Stimulated activated CD8-positive, alpha-beta memory T cell treated with anti-CD3 and anti-CD28 coated beads, Interleukin-12 subunit alpha, Interleukin-12 subunit beta, amount 100 ng/mL, for 24 hours (primary cell): ENCODE results near the gene PLA2G6.

ENCODE experiments used
- DNase-seq: peaks from one replicate; pipeline ENCODE4 v3.0.0-alpha.2; 2020; ENCODE audit errors: extremely low read depth

PLA2G6 gene

DNA sequence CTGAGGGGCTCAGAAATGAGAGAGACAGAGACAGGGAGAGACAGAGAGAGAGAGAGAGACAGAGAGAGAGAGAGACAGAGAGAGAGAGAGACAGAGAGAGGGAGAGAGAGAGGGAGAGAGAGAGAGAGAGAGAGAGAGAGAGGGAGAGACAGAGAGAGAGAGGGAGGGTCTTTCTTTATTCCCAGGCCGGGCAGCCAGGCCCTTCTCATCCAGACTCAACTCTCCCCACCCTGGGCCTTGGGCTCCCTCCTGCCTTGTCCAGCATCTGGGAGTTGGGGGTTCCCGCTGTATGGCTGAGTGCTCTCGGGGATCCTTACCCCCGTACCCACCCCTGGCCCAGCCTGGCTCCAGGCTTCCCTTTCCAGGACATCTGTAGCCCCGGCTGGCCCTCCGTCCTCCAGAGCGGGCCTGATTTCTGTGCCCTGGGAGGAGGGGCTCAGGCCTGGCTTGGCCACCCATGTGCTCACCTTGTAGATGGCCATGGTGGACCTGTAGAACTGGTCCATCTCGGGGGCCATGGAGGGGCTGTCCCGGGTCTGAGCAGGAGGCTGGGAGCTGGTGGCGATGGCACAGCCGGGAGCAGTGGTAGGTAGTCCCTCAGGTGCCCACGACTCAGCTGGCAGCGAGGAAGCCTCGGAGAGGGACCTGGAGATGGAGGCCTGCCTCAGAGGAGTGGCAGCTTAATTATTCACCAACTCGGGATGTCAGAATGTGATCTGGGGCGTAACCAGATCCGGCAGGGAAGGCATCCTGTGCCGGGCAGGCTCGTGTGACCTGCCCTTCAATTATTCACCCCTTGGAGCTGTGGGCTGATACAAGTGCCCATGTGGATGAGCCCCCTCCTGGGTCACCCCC is 71.4 kb downstream of the PLA2G6 start, which contains the start of gene BAIAP2L2:
Gene BAIAP2L2, minus strand, starts transcription at position 677 of the 855 bp plus-strand sequence. Its CDS starts 159 bp downstream, at position 518.
- no peak for DNase-seq

DNA sequence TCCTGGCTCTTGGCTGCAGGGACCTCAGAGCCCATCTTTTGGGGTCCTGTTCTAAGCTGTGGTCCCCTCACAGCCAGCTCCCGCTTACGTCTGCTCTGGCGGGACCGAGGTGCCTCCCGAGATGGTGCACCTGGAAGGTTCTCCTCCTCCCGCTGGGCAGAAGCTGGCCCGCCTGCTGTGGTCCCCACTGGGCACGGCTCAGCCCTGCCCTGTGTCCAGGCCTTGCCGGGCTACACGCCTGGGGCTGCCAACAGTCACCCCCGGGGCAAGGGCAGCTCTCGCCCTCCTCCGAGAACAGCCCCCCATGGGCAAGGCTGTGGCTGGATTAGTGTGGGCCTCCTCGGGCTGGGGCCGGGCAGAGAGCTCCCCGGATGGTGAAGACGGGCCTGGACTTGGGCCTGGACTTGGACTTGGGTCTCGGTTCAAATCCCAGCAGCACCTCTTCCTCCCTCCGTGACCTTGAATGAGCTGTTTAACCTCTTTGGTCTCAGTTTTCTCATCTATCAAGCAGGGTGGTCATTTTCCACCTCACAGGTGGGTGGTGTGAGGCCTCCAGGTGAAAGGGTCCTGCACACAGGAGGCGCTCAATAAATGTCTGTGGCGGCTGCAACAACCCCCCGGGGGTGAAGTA is 72.1 kb downstream of the PLA2G6 start:
- no peak for DNase-seq

DNA sequence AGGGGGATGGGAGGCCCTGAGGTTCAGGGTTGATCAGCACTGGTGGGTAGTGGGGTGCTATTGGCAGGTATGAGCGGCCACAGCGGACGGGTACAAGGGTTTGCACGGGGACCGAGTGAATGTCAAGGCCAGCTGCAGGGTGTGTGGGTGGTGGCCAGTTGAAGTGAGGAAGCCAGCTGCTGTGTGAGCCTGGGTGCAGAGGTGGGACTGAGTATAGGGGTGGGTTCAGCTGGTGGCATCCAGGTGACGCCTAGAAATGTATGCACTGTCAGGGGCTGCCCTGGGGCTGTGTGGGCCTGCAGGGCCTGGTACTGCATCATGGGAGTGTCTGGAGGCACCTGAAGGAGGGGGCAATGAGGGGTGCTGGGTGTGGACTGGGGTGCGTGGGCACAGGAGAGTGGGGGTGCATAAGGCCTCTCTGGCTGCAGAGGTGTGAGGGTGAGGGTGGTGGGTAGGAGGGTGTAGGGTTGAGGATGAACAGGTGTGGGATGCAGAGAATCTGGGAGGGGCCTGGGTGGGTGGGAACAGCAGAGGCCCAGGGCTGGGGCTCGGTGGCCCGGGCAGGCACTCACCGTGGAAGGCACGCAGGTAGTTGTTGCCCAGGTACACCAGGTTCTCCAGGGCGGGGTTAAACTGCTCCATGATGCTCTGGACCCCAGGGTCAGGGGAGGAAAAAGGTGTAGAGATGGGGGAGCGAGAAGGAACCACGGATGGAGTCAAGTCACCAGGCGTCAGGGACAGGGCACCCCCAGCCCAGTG is 72.9 kb downstream of the PLA2G6 start:
- no peak for DNase-seq

DNA sequence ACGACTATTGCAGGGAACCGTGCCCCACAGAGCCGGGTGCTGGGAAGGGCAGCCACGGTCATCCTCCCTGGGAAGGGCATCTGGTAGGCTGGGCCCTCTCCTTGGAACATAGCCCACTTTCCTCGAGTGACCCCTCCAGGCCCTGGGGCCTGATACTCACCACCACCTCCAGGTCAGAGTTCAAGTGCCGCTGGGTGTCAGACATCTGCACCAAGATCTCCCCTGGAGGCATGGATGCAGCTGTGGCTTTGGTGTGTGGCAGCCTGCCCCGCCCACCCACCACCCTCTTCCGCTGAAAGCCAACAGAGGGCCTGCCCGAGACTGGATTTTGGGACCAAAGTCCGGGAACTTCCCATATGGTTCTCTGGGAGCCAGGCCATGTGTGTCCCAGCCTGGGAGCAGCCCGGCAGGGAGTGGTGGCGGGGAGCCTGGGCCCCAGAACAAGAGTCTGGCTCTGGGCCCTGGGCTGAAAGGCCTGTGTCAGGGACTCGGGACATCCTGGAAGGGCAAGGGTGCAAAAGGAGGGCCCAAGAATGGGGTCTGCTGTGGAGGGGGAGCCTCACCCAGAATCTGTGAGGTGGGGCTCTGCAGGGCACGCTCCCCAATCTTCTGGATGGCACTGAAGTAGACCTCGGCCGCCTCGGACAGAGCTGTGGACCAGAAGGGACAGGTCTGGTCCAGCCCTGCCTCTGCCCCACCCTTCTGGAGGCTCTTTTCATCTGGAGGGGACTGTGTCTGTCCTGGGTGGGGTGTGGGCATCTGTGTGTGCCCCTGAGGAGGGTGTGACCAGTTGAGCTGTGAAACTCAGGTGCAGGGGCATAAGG is 73.7 kb downstream of the PLA2G6 start:
- DNase-seq: no peak

DNA sequence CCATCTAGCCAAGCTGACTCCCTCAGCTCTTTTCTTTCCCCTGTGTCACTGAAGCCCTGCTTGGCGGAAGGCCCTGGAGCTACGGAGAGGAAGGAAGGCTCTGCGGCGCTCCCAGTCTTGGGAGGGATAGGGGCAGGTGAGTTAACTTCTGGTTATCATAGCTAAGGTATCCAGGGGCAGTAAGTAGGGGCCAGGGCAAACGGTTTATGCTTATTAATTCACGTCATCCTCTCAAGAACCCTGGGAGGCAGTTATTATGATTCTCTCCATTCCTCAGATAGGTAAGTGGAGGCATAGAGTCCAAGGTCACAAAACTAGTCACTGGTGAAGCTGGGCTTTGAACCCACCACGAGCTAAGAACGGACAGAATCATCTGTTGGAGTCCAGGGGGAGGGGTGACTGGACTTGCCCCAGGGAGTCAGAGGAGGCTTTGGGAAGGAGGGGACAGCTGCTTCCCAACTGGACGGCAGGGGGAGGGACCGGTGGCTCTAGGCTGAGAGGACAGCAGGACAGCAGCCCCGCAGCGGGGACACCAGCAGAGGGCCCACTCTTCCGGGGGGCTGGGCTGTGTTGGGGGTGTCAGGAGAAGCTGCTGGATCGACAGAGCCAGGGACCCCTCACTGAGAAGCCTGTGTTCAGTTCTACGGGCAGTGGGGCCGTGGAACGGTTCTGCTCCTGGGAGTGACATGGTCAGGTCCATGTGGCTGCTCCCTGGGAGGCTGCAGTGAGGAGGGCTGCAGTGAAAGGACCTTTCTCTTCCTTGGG is 74.6 kb downstream of the PLA2G6 start:
- no peak for DNase-seq

DNA sequence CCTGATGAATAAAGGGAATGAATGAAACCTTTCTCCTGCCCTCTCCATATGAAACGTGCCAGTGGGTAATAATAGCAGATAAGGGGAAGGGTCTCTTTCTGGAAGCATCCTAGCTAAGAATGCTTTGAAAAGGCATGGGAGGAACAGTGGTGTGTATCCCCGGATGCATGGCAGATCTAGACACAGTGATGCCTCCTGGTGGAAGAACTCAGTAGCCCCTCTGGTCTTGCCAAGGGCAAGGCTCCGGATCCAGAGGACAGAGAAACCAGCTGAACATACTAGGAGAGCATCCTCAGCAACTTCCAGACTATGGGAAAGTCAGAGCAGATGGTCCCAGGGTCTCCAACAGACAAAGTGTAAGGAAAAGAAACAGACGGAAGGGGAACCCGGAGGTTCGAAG is 77.5 kb downstream of the PLA2G6 start:
- no peak for DNase-seq

DNA sequence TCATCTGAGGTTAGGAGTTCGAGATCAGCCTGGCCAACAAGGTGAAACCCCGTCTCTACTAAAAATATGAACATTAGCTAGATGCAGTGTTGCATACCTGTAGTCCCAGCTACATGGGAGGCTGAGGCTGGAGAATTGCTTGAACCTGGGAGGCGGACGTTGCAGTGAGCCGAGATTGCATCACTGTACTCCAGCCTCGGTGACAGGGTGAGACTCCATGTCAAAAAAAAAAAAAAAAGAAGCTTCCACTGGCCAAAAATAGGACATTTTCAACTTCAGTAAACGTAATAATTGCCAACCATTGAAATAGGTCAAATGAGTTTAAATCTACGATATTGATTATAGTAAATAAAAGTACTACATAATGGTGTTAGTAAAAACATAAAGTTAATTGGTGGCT is 78.0 kb downstream of the PLA2G6 start:
- no peak for DNase-seq

DNA sequence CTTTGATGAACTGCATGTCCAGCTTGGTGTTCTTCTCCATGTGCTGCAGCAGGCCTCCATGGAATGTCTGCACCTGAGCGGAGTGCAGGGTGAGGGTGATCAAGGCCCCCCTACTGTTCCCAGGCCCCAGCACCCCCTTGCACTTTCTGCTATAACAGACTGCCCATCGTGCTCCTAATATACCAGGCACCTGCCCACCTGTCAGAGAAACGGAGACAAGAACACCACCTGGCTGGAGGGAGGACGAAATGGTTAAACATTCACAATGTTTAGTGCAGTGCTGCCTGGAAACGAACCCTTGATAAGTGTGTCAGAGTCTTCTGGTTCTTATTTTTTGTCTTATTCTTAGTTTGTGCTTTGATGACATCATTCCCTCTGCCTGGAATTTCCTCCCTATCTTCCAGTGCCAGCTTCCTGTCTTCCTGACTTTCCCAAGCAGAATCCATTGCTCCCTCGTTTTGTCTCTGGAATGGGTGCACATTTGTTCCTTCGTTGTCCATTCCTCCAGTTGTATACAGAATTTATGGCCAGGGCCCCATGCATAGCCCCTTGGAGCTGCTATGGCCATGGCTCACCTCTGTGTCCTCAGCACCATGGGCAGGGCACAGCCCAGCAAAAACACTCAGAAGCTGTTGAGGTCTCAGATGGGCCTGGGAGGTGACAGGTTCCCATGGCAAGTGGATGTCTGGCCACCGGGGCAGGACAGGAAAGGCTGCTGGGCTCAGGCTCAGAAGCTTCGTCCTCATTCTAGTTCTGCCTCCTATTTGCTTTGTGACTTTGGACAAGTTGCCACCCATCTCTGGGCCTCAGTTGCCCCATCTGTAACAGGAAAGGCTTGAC is 83.0 kb downstream of the PLA2G6 start:
- no peak for DNase-seq

DNA sequence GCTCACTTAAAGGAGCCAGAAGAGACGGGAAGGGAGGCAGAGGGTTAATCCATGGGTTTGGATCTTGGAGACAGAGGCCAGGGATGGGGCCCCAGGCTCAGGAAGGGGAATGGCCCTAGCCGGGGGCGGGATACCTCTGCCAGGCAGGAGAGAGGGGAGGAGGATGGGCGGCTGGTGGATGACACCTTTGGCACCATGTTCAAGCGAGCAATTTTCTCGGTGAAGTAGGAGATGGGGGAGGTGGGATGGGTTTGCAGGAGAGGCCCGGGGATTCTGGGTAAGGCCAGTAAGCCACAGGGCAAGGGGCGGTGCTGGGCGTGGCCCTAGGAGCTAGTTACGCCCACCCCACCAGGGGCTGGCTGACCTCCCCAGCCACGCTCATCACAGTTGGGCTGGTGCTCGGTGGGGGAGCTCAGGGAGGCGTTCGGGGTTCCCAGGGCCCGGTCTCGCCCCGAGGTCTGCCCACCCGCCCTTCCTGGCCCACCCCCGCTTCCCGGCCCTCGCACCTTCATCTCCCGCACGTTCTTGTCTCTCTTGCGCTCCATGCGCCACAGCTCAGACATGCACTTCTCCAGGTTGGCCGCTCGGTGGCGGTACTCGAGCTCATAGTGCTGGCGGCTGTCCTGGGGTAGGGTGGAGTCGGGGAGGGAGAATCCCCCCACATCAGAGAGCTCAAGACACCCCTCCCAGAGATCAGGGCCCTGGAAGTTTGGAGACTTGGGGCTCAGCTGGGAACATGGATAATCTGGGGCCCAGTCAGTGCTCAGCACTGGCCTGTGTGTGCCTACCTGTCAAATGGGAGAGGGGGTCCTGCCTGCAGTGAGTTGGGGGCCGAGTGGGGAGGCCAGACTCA is 83.8 kb downstream of the PLA2G6 start:
- DNase-seq: no peak

DNA sequence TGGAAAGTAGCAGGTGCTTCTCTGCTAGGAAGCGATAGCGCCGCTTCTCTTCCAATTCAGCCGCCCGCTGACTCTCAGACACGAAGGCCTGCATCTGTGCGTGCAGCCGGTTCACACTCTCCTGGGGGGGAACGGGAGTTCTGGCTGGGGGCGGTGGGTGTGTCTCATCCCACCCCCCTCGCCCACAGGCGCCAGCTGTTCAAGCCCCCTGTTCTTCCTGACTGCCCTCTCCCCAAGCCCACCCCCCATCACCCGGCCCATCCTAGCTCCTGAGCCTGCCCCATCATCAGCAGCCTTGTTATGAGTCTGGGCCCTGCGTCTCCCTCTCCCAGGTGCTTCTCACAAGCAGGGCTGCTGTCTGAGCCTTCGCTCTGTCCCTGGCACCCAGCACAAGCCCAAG is 84.6 kb downstream of the PLA2G6 start:
- no peak for DNase-seq

DNA sequence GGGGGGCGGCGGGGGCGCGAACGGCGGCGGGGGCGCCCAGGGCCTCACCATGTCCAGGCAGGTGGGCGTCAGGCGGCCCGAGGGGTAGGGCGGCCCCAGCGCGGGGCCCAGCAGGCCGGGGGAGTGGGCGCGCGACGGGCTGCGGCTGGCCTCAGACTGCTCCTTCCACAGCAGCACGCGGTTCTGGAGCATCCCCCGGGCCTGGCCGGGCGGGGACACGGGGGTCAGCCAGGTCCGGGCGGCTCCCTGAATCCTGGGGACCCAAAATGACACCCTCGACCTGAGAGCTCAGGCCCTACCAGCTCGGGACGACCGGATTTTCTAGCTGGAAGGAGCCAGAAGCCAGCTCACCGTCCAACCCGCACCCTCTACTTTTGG is 92.2 kb downstream of the PLA2G6 start:
- DNase-seq: no peak

DNA sequence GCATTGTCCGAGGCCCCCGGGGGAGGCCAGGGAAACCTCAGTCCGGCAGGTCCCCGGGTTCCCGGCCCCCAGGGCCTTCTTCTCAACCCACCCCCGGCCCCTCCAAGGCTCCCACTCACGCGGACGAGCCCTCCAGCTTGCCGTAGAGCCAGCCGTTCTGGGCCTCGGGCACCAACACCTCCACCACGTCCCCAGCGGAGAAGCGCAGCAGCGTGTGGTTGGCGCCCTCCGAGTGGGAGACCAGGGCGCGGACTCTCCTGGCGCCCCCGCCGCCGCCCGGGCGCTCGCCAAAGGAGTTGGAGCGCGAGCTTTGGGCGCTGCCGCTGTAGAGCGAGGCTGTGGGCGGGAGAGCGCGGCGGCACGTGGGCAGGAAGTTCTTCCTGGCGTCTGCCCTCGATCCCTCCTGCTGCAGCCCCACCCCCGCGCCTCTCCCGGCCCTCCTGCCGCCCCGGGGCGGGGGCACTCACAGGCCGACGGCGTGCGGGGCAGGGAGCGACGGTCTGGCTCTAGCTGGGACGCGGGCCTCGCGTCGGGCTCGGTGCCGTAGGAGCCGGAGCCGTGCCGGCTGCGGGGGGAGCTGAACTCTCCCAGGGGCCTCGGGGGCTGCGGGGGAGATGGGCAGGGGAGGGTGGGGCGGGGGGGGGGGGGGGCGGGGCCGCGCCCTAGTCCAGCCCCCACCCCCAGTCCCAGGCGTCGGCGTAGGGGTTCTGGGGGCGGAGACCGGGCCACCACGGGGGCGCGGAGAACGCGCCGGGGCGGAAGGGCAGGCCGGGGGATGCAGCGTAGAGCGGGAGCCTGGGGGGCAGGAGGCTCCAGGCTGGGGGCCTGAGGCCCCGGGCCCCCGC is 92.8 kb downstream of the PLA2G6 start:
- no peak for DNase-seq

DNA sequence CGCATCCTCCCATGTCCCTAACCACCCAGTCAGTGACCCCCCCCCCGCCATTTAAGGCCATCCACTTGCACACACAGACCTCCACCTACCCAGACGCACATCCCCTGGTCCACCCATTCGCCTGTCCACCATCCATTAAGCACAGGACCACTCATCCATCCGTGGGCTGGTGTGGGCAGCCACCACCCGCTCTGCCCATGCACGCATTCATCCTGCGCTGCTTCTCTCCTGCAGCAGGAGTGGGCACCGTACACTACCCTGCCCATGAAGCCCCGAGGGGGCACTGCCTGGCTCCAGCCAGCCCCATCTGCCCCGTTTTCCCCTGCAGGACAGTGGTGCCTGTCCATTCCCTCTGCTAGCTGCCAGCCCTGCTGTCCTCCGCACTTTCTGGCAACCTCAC is 93.8 kb downstream of the PLA2G6 start:
- no peak for DNase-seq

DNA sequence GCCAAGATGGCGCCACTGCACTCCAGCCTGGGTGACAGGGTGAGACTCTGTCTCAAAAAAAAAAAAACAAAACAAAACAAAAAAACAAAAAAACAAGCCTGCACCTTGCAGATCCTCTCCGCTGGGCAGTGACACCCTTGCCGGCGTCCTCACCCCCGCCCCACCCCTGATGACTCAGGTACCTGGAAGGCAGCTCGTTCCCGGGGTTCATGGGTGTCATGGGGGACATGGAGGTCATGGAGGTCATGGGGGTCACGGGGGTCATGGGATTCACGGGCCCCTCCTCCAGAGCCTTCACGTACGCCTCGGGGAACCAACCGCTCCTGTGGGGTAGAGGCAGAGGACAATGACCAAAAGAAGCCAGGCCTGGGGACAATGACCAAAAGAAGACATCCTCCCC is 94.7 kb downstream of the PLA2G6 start:
- DNase-seq: no peak

DNA sequence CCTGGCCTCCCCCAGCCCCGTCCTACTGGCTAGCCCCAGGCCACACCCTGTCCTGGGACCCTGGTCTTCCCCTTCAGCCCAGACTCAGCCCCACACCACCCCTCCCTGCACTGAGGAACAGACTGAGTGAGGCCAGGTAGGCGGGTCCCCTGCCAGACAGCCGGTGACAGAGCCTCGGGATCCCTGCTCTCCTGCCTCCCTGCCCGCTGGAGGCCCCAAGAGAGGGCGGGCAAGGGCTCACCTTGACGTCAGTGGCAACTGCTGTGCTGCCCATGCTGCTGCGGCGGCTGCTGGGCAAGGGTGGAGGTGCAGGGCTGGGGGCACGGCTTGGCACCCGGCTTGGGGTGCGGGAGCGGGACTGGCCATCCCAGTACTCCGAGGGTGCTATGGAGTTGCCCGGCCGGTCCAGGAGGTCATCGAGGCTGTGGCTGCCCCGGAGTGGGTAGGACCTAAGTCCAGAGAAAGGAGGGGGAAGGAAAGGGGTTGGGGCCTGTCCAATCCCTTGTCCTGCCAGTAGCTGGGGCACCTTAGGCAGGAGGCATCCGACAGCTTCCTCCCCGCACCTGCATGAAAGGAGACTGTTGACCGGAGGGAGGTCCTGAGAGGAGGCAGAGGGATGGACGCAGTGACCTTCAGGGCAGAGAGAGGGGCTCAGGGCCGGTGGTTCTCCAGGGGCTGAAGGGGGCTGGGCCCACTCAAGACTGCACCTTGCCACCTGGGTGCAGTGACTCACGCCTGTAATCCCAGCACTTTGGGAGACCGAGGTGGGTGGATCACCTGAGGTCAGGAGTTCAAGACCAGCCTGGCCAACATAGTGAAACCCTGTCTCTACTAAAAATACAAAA is 95.4 kb downstream of the PLA2G6 start:
- DNase-seq: no peak

DNA sequence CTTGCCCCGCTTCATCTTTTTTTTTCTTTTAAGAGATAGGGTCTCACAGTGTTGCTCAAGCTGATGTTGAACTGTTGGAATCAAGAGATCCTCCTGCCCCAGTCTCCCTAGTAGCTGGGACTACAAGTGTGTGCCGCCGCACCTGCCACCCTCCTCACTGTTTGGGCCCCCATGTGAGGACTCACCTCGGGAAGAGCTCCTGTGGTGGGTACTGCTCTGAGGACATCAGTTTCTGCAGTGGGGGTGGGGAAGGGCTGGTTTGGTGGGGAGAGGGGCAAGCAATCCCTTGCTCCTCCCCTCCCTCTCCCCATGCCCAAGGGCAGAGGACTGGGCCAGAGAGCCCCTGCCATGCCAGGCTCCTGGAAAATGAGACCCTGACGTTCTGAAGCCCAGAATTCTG is 96.1 kb downstream of the PLA2G6 start:
- no peak for DNase-seq

DNA sequence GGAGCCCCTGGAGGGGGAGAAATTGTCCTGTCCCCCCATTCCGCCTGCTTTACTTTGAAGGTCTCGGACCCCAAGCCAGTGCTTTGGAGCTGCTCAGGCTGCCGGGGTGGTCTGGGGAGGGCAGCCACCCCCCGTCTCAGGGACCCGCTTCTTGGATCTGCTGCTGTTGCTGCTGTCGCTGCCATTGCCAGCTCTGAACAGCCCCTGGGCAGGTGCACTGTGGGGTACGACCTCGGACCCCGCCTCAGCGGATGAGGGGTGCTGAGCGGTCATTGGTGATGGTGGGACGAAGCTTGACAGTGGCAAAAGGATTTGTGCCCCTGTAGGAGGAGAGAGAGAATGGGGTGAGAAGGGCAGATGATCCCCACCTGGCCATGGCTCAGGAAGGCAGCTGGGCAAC is 96.6 kb downstream of the PLA2G6 start:
- no peak for DNase-seq
